Measurements from ENCODE around the gene ODF2.

DNA sequence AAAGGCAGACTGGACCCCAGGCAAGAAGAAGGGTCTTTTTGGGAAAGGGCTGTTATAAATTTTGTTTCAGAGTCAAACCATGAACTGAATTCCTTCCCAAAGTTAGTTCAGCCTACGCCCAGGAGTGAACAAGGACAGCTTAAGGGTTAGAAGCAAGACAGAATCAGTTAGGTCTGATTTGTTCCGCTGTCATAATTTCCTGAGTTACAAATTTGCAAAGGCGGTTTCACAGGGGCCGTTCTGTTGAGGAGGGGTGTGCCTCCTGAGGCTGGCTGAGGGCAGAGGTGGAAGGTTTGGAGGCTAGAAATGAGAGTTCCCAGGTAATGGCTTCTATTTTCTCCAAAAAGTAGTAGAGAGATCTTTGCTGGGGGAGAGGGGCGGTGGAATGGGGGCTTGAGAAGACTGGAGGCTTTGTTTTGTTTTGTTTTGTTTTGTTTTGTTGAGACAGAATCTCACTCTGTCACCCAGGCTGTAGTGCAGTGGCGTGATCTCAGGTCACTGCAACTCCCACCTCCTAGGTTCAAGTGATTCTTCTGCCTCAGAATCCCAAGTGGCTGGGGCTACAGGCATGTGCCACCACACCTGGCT is 39.3 kb upstream of the ODF2 start:
- TF ChIP-seq, protein P1, sequence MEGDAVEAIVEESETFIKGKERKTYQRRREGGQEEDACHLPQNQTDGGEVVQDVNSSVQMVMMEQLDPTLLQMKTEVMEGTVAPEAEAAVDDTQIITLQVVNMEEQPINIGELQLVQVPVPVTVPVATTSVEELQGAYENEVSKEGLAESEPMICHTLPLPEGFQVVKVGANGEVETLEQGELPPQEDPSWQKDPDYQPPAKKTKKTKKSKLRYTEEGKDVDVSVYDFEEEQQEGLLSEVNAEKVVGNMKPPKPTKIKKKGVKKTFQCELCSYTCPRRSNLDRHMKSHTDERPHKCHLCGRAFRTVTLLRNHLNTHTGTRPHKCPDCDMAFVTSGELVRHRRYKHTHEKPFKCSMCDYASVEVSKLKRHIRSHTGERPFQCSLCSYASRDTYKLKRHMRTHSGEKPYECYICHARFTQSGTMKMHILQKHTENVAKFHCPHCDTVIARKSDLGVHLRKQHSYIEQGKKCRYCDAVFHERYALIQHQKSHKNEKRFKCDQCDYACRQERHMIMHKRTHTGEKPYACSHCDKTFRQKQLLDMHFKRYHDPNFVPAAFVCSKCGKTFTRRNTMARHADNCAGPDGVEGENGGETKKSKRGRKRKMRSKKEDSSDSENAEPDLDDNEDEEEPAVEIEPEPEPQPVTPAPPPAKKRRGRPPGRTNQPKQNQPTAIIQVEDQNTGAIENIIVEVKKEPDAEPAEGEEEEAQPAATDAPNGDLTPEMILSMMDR (IDR thresholded peaks at IDR 0.05): no peak
- TF ChIP-seq POLR2A (IDR thresholded peaks at IDR 0.05): no peak

Data from upper lobe of left lung (tissue), 4 donors.